ENCODE results near the gene SNX24. TPM values are rescaled to one million over a fixed set of nuclear protein-coding genes. Genes with fewer than 3 reads are reported as not detected.

Gene SNX24
- total and polyA plus RNA-seq, 9 of the 15 experiments (the other 6 are each of a cell fraction or from before 2014, with no cell fraction given): 5.3 to 10.1 (median 7.9) TPM

- ATAC-seq: no peak
- Histone ChIP-seq H3K9me1 (ENCODE audit: control insufficient read depth, insufficient read depth, low read length) (peaks cover 2% of the 10 kb centered on the region), H2AFZ (ENCODE audit: low read depth, low read length) (no peak overlapping the region), H3K4me1 (replicated peaks in 1 of 2; ENCODE audit: control insufficient read depth in 2 of 2, insufficient read depth in 2 of 2, low read length in 2 of 2) (no peaks in the 10 kb centered on the region), H3K27ac (ENCODE audit: extremely low read depth, low read depth, low read length) (no peak overlapping the region), H3K27me3 (ENCODE audit: control insufficient read depth in 2 of 2, insufficient read depth in 2 of 2, low read length in 2 of 2) (peaks cover 6 to 9% of the 10 kb centered on the region in 2 experiments; a peak in 4 of 5 replicates), H3K79me2 (ENCODE audit: control insufficient read depth, insufficient read depth, low read length) (no peaks in the 10 kb centered on the region), H3K4me3 (no peak overlapping the region), H3K36me3 (ENCODE audit: control insufficient read depth, insufficient read depth, low read length) (no peaks in the 10 kb centered on the region), H3K9me3 (replicated peaks; ENCODE audit: control insufficient read depth, insufficient read depth, low read depth, low read length) (no peaks in the 10 kb centered on the region), H3K9ac (ENCODE audit: insufficient read depth in 1 of 2, low read depth in 2 of 2, low read length in 2 of 2) (no peak overlapping the region), H3K4me2 (ENCODE audit: insufficient read depth, low read length) (no peak overlapping the region), H4K20me1 (replicated peaks; ENCODE audit: control insufficient read depth, insufficient read depth, low read length) (no peaks in the 10 kb centered on the region)
- BruUV-seq (replicated peaks): no TSS peak
- no peak for DNase-seq (ENCODE audit: extremely low read depth in 1 of 4, low spot score in 3 of 4)
- ChIA-PET CTCF (ENCODE audit: low intra/inter-chr PET ratio) (no interaction called here), POLR2A (no interaction called here)
- WGBS (ENCODE audit: insufficient coverage, low coverage, missing lambda C conversion rate): 3% methylated on average over 5 of the region's 5 CpGs
- TF ChIP-seq, protein P1, sequence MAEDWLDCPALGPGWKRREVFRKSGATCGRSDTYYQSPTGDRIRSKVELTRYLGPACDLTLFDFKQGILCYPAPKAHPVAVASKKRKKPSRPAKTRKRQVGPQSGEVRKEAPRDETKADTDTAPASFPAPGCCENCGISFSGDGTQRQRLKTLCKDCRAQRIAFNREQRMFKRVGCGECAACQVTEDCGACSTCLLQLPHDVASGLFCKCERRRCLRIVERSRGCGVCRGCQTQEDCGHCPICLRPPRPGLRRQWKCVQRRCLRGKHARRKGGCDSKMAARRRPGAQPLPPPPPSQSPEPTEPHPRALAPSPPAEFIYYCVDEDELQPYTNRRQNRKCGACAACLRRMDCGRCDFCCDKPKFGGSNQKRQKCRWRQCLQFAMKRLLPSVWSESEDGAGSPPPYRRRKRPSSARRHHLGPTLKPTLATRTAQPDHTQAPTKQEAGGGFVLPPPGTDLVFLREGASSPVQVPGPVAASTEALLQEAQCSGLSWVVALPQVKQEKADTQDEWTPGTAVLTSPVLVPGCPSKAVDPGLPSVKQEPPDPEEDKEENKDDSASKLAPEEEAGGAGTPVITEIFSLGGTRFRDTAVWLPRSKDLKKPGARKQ (CRISPR knock-in tag; IDR thresholded peaks at IDR 0.05): no peak
- TF ChIP-seq NFE2 (IDR thresholded peaks at IDR 0.05; ENCODE audit: low read depth): no peak
- TF ChIP-seq, protein P2, sequence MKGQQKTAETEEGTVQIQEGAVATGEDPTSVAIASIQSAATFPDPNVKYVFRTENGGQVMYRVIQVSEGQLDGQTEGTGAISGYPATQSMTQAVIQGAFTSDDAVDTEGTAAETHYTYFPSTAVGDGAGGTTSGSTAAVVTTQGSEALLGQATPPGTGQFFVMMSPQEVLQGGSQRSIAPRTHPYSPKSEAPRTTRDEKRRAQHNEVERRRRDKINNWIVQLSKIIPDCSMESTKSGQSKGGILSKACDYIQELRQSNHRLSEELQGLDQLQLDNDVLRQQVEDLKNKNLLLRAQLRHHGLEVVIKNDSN (CRISPR knock-in tag; IDR thresholded peaks at IDR 0.05): no peak
- TF ChIP-seq NR2F6 (CRISPR knock-in tag; IDR thresholded peaks at IDR 0.05): no peak
- no peak for TF ChIP-seq TBP (optimal IDR thresholded peaks at IDR 0.05; ENCODE audit: low read depth, low read length)
- TF ChIP-seq SNAPC5 (CRISPR knock-in tag; IDR thresholded peaks at IDR 0.05): no peak
- TF ChIP-seq RBM22 (IDR thresholded peaks at IDR 0.05; ENCODE audit: low read depth, low read length, poor library complexity, severe bottlenecking): no peak
- no peak for TF ChIP-seq HNRNPL (IDR thresholded peaks at IDR 0.05; ENCODE audit: low read depth, low read length)
- TF ChIP-seq ETV5 (CRISPR knock-in tag; IDR thresholded peaks at IDR 0.05; ENCODE audit: low read depth): no peak
- TF ChIP-seq, protein P3, sequence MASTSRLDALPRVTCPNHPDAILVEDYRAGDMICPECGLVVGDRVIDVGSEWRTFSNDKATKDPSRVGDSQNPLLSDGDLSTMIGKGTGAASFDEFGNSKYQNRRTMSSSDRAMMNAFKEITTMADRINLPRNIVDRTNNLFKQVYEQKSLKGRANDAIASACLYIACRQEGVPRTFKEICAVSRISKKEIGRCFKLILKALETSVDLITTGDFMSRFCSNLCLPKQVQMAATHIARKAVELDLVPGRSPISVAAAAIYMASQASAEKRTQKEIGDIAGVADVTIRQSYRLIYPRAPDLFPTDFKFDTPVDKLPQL (IDR thresholded peaks at IDR 0.05; ENCODE audit: extremely low read depth, insufficient read length): no peak
- no peak for TF ChIP-seq ZNF395 (CRISPR knock-in tag; IDR thresholded peaks at IDR 0.05)
- TF ChIP-seq NFRKB (IDR thresholded peaks at IDR 0.05; ENCODE audit: low read depth): no peak
- no peak for TF ChIP-seq PURB (CRISPR knock-in tag; IDR thresholded peaks at IDR 0.05; ENCODE audit: low read depth)
- no peak for TF ChIP-seq U2AF1 (optimal IDR thresholded peaks at IDR 0.05; ENCODE audit: low read depth, low read length)
- intact Hi-C loops (cut with micrococcal nuclease): no loop called here
- no peak for FAIRE-seq
- in situ Hi-C loops (cut with MboI): no loop called here
Measured at GRCh38 chr5:122978644-122979297, 133.4 kb downstream of the SNX24 start.
